Adrenal gland (tissue), 5 donors: ENCODE measurements around the gene ADGRG4.

Experiments
- CTCF ChIP-seq, 6 experiments: fragments of 450-650 bp in 4 of 6; fragments of 200-600 bp in 2 of 6; sonication (generic) in 1 of 6; IDR thresholded peaks; 1 replicate in 5 of 6; 2 replicates in 1 of 6; pipeline versions ENCODE4 v1.5.1 to v1.8.0; 2016 to 2021; ENCODE audit warnings: antibody characterized with exemption in 6 of 6, mild to moderate bottlenecking in 2 of 6, moderate library complexity in 1 of 6
- POLR2A ChIP-seq, 2 donors: fragments of 450-650 bp; IDR thresholded peaks; one replicate each; pipeline ENCODE4 v1.6.1; 2017; ENCODE audit warnings: antibody characterized with exemption in 2 of 2, mild to moderate bottlenecking in 2 of 2, moderate library complexity in 1 of 2
- donor health status: DM: no; HTN: no; CAD: no.

GRCh38 chrX:136310411-136310810 lies 9.6 kb downstream of the ADGRG4 start:
- TF ChIP-seq CTCF (IDR thresholded peaks at IDR 0.05): no peak
- no peak for TF ChIP-seq POLR2A (IDR thresholded peaks at IDR 0.05)
